ENCODE data around the gene ABCC3. TPM values are rescaled to one million over a fixed set of nuclear protein-coding genes. Genes with fewer than 3 reads are reported as not detected.

ABCC3 gene
- total and polyA plus RNA-seq, 9 of the 15 experiments (the other 6 are each of a cell fraction or from before 2014, with no cell fraction given) = 0.03 to 1.6 (median 0.42) TPM; not detected in 5

- peak; percentile 73 for TF ChIP-seq ARID1B (IDR thresholded peaks at IDR 0.05)
- no peak for TF ChIP-seq CEBPG (CRISPR knock-in tag; IDR thresholded peaks at IDR 0.05)
- TF ChIP-seq CEBPG (tag; conservative IDR thresholded peaks at IDR 0.05 in 1 of 2, IDR thresholded peaks at IDR 0.05 in 1 of 2) = no peak
- TF ChIP-seq NFIC (IDR thresholded peaks at IDR 0.05) = peak; percentile 34; the same call in 1 of the 2 replicates
- no peak for TF ChIP-seq RBM39 (optimal IDR thresholded peaks at IDR 0.05; ENCODE audit: low read depth, low read length)
- peak in 1 of 3 experiments; percentile 44 for TF ChIP-seq YY1 (IDR thresholded peaks at IDR 0.05; ENCODE audit: borderline replicate concordance in 1 of 3, control insufficient read depth in 1 of 3, extremely low read depth in 1 of 3, insufficient read depth in 3 of 3, insufficient read length in 1 of 3, insufficient replicate concordance in 2 of 3, low read depth in 1 of 3, low read length in 2 of 3)
- TF ChIP-seq ZBTB43 (CRISPR knock-in tag; IDR thresholded peaks at IDR 0.05) = no peak
Measured at GRCh38 chr17:50664788-50665458, 30.2 kb downstream of the ABCC3 start (continued).

GRCh38 chr17:50665838-50666237 lies 31.2 kb downstream of the ABCC3 start:
- no peaks in the 10 kb centered on the region for H4K20me1 ChIP-seq (replicated peaks; ENCODE audit: control insufficient read depth, insufficient read depth, low read length)
- FAIRE-seq (no peak), DNase-seq (ENCODE audit: extremely low read depth in 1 of 4, low spot score in 3 of 4) (no peak), ATAC-seq (no peak)
- no peak overlapping the region for H3K9ac ChIP-seq (ENCODE audit: insufficient read depth in 1 of 2, low read depth in 2 of 2, low read length in 2 of 2)
- H3K36me3 ChIP-seq (ENCODE audit: control insufficient read depth, insufficient read depth, low read length) = no peaks in the 10 kb centered on the region
- POLR2A ChIA-PET = interaction anchor here (0.6 kb wide), 1 partner anchor 241 kb away, joined by 3 read pairs; no protein-coding TSS in a partner anchor
- H3K4me3 ChIP-seq = no peak overlapping the region
- no peak overlapping the region for H2AFZ ChIP-seq (ENCODE audit: low read depth, low read length)
- CTCF ChIA-PET (ENCODE audit: low intra/inter-chr PET ratio) = no interaction called here
- H3K27me3 ChIP-seq (ENCODE audit: control insufficient read depth in 2 of 2, insufficient read depth in 2 of 2, low read length in 2 of 2) = no peaks in the 10 kb centered on the region; a peak in 1 of 5 replicates
- no peak overlapping the region for H3K27ac ChIP-seq (ENCODE audit: extremely low read depth, low read depth, low read length)
- H3K79me2 ChIP-seq (ENCODE audit: control insufficient read depth, insufficient read depth, low read length) = no peaks in the 10 kb centered on the region
- 85% methylated on average over 5 of the region's 5 CpGs for WGBS (ENCODE audit: insufficient coverage, low coverage, missing lambda C conversion rate)
- no peaks in the 10 kb centered on the region for H3K9me3 ChIP-seq (replicated peaks; ENCODE audit: control insufficient read depth, insufficient read depth, low read depth, low read length)
- no TSS peak for BruUV-seq (replicated peaks)
- intact Hi-C loops (cut with micrococcal nuclease) = no loop called here
- in situ Hi-C loops (cut with MboI) = no loop called here
- H3K4me1 ChIP-seq (replicated peaks in 1 of 2; ENCODE audit: control insufficient read depth in 2 of 2, insufficient read depth in 2 of 2, low read length in 2 of 2) = peaks cover 41 to 43% of the 10 kb centered on the region in 2 experiments
- H3K9me1 ChIP-seq (ENCODE audit: control insufficient read depth, insufficient read depth, low read length) = peaks cover 6% of the 10 kb centered on the region
- no peak overlapping the region for H3K4me2 ChIP-seq (ENCODE audit: insufficient read depth, low read length)
- no peak for TF ChIP-seq MTF1 (CRISPR knock-in tag; IDR thresholded peaks at IDR 0.05; ENCODE audit: borderline replicate concordance)
